Transverse colon (tissue), 4 donors: ENCODE measurements around the gene NIPAL1. TPM values are rescaled to one million over a fixed set of nuclear protein-coding genes. Genes with fewer than 3 reads are reported as not detected.

ENCODE experiments used
- DNase-seq: peaks from one replicate; pipeline ENCODE4 v3.0.0-alpha.2; 2019
- H3K27ac ChIP-seq, 4 donors: fragments of 200-600 bp; sonication (generic); 2 replicates each; pipeline ENCODE4 v1.5.1; 2016 to 2018; ENCODE audit warnings: inconsistent platforms in 4 of 4
- H3K27me3 ChIP-seq: fragments of 200-600 bp; sonication (generic); 2 replicates; pipeline ENCODE4 v1.5.1; 2017; ENCODE audit warnings: inconsistent platforms
- H3K36me3 ChIP-seq, 4 donors: fragments of 200-600 bp; sonication (generic); 2 replicates each; pipeline ENCODE4 v1.5.1; 2017 to 2019; ENCODE audit warnings: inconsistent platforms in 4 of 4
- H3K4me1 ChIP-seq, 4 donors: fragments of 200-600 bp; sonication (generic); 2 replicates each; pipeline ENCODE4 v1.5.1; 2017 to 2020; ENCODE audit warnings: inconsistent platforms in 4 of 4
- H3K4me3 ChIP-seq, 4 donors: fragments of 200-600 bp; sonication (generic); 1 replicate in 1 of 4; 2 replicates in 3 of 4; pipeline versions ENCODE4 v1.5.1 to v1.6.1; 2017 to 2019; ENCODE audit warnings: inconsistent platforms in 4 of 4
- H3K9me3 ChIP-seq, 2 donors: fragments of 200-600 bp; sonication (generic); 2 replicates each; pipeline ENCODE4 v1.5.1; 2017 to 2019; ENCODE audit warnings: inconsistent platforms in 2 of 2
- EP300 ChIP-seq: sonication (generic); formaldehyde crosslinking; IDR thresholded peaks from one replicate; pipeline ENCODE4 v1.6.1; 2017; ENCODE audit warnings: antibody characterized with exemption, low read depth
- POLR2A ChIP-seq: fragments of 450-650 bp; IDR thresholded peaks from one replicate; pipeline ENCODE4 v1.6.1; 2016; ENCODE audit warnings: antibody characterized with exemption, mild to moderate bottlenecking, moderate library complexity
- POLR2AphosphoS5 ChIP-seq, 3 donors: sonication (generic); formaldehyde crosslinking; IDR thresholded peaks; one replicate each; pipeline ENCODE4 v1.6.1; 2016; ENCODE audit warnings: antibody characterized with exemption in 3 of 3
- WGBS, 2 donors: methylation state at CpG; one replicate each; pipeline ENCODE4 v1.1.5; 2018; ENCODE audit warnings: low coverage in 1 of 2; 5-methylcytosine and 5-hydroxymethylcytosine counted together
- in situ Hi-C, 4 donors: fragments of 200-750 bp; cut with MboI; loops; one replicate each; pipeline versions ENCODE4 v1.15.0 to v1.15.1; 2017; ENCODE audit warnings: low sequenced_read_pairs in 3 of 4, low pct_ligation_motif_present in 1 of 4, low pct_unique_long_range_greater_than_20kb in 1 of 4
- intact Hi-C: fragments of 100-400 bp; cut with DNase I; formaldehyde crosslinking; loops from one replicate; pipeline ENCODE4 v1.15.1; 2023; ENCODE audit warnings: low total_unique reads
- total RNA-seq, 4 donors: library from RNA; depleted of rRNA; stranded (reverse); fragments of >200 nt; gene quantifications; one replicate each; pipeline ENCODE4 v1.1.0, GENCODE V29; 2016
- TF ChIP-seq, protein P1 (sequence below), 5 experiments: fragments of 200-600 bp in 3 of 5; fragments of 450-650 bp in 2 of 5; sonication (generic) in 3 of 5; IDR thresholded peaks; 1 replicate in 2 of 5; 2 replicates in 3 of 5; pipeline ENCODE4 v1.5.1; 2016 to 2017; ENCODE audit warnings: antibody characterized with exemption in 5 of 5, inconsistent platforms in 3 of 5, mild to moderate bottlenecking in 2 of 5, moderate library complexity in 1 of 5

NIPAL1 gene
- total RNA-seq, 4 donors from 2014 or later, result 37.5 to 47.7 (median 41.1) TPM

DNA sequence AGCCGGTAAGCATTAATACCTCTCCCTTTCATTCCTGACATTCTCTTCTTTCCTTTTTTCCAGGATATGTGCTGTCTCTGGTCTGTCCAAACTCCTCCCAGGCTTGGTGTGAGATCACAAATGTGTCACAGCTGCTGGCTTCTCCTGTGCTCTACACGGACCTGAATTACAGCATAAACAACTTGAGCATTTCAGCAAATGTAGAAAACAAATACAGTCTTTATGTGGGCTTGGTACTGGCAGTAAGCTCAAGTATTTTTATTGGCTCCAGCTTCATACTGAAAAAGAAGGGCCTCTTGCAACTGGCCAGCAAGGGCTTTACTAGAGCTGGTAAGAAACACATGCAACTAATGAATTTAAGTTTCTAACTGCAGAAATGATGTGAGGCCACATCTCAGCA, 8.4 kb downstream of the NIPAL1 start:
- DNase-seq, result no peak
- Histone ChIP-seq H3K27ac (peak overlapping the region in 2 of 4 donors; percentile 11 to 14), H3K4me3 (no peak overlapping the region), H3K4me1 (peaks cover 4 to 37% (median 15%) of the 10 kb centered on the region in 4 donors), H3K27me3 (no peaks in the 10 kb centered on the region), H3K9me3 (no peaks in the 10 kb centered on the region), H3K36me3 (peaks cover 0 to 1% (median 0%) of the 10 kb centered on the region in 4 donors)
- TF ChIP-seq POLR2A, result no peak
- no peak for TF ChIP-seq POLR2AphosphoS5 (IDR thresholded peaks at IDR 0.05)
- TF ChIP-seq EP300, result no peak
- TF ChIP-seq, protein P1, sequence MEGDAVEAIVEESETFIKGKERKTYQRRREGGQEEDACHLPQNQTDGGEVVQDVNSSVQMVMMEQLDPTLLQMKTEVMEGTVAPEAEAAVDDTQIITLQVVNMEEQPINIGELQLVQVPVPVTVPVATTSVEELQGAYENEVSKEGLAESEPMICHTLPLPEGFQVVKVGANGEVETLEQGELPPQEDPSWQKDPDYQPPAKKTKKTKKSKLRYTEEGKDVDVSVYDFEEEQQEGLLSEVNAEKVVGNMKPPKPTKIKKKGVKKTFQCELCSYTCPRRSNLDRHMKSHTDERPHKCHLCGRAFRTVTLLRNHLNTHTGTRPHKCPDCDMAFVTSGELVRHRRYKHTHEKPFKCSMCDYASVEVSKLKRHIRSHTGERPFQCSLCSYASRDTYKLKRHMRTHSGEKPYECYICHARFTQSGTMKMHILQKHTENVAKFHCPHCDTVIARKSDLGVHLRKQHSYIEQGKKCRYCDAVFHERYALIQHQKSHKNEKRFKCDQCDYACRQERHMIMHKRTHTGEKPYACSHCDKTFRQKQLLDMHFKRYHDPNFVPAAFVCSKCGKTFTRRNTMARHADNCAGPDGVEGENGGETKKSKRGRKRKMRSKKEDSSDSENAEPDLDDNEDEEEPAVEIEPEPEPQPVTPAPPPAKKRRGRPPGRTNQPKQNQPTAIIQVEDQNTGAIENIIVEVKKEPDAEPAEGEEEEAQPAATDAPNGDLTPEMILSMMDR (IDR thresholded peaks at IDR 0.05), result no peak
- WGBS, 2 donors, result 22 to 25% methylated on average over 2 of the region's 2 CpGs
- intact Hi-C loops, result no loop called here
- in situ Hi-C loops, result no loop called here

DNA sequence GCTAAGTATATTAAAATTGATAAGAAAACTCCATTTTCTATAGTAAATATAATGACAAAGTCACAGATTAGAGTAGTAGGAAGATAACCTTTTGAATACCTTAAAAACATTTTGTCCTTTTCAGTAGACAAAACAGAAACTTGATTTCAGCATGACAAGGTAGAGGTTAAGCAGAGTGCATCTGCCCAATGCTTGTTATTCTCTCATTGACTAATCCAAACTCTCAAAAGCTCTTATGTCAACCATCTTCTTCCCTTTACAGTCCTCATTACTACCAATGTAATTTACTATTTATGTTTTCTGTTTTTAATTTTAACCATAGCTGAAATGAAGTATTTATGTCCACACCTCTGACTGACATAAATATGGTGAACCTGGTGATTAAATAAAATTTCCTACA, 11.1 kb downstream of the NIPAL1 start:
- no peak overlapping the region for H3K4me3 ChIP-seq
- no peak for DNase-seq
- TF ChIP-seq EP300 (no peak), POLR2A (no peak)
- no peaks in the 10 kb centered on the region for H3K9me3 ChIP-seq
- intact Hi-C loops (no loop called here), in situ Hi-C loops (no loop called here)
- no peaks in the 10 kb centered on the region for H3K27me3 ChIP-seq
- peaks cover 0 to 27% (median 9%) of the 10 kb centered on the region in 4 donors for H3K4me1 ChIP-seq
- H3K36me3 ChIP-seq, result peaks cover 0 to 1% (median 0%) of the 10 kb centered on the region in 4 donors
- no peak overlapping the region for H3K27ac ChIP-seq

DNA sequence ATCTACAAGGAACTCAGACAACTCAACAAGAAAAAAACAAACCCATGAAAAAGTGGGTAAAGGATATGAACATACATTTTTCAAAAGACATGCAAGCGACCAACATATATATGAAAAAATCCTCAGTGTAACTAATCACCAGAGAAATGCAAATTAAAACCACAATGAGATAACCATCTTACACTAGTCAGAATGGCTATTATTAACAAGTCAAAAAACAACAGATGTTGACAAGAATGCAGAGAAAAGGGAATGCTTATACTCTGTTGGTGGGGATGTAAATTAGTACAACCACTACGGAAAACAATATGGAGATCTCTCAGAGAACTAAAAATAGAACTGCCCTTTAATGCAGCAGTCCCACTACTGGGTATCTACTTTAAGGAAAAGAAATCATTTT, 12.1 kb downstream of the NIPAL1 start:
- Histone ChIP-seq H3K4me3 (no peak overlapping the region), H3K4me1 (peaks cover 0 to 30% (median 13%) of the 10 kb centered on the region in 4 donors), H3K9me3 (no peaks in the 10 kb centered on the region), H3K27ac (no peak overlapping the region), H3K27me3 (no peaks in the 10 kb centered on the region), H3K36me3 (peaks cover 0 to 1% (median 0%) of the 10 kb centered on the region in 4 donors)
- WGBS, 2 donors, result 28 to 63% methylated on average over 2 of the region's 2 CpGs
- intact Hi-C loops (no loop called here), in situ Hi-C loops (no loop called here)
- no peak for TF ChIP-seq POLR2A
- TF ChIP-seq EP300, result no peak
- no peak for TF ChIP-seq POLR2AphosphoS5 (IDR thresholded peaks at IDR 0.05)
- TF ChIP-seq, protein P1 (IDR thresholded peaks at IDR 0.05), result no peak
- DNase-seq, result no peak

DNA sequence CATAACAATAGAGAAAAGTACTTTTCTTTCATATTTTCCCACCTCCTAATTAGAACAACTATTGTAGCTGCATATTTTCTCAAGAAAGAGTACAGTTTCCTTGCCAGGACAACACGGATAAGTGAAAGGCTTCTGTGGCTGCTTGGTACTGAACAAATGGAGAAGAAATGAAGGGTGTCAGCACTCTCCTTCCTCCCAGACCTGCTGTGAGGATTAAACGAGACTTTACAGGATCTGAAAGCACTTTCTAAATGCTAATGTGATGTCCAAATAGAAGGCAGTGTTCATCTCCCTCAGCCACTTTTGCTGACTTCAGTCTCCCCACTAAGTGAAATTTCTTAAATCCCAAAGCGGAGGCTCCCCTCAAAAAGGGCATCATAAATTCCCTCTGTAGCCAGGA, 13.9 kb downstream of the NIPAL1 start:
- H3K27ac ChIP-seq, result no peak overlapping the region

More for the DNA sequence above, 13.9 kb downstream of the NIPAL1 start:
- in situ Hi-C loops (loop anchor here in 1 of 4 donors (10.0 kb wide), 1 partner anchor 54 kb away; no protein-coding TSS in a partner anchor), intact Hi-C loops (no loop called here)
- Histone ChIP-seq H3K4me3 (no peak overlapping the region), H3K4me1 (peaks cover 0 to 25% (median 13%) of the 10 kb centered on the region in 4 donors), H3K9me3 (no peaks in the 10 kb centered on the region), H3K27me3 (no peaks in the 10 kb centered on the region), H3K36me3 (peaks cover 0 to 1% (median 0%) of the 10 kb centered on the region in 4 donors)
- no peak for TF ChIP-seq EP300
- TF ChIP-seq, protein P1 (IDR thresholded peaks at IDR 0.05), result no peak
- TF ChIP-seq POLR2AphosphoS5 (IDR thresholded peaks at IDR 0.05), result no peak
- 70 to 75% methylated on average over 3 of the region's 3 CpGs for WGBS, 2 donors
- DNase-seq, result no peak
